Liver (tissue), 9 donors: ENCODE measurements around the gene SDF2. TPM values are rescaled to one million over a fixed set of nuclear protein-coding genes. Genes with fewer than 3 reads are reported as not detected.

Source experiments
- DNase-seq: peaks from one replicate; pipeline ENCODE4 v3.0.0-alpha.2; 2017; ENCODE audit warnings: low spot score
- H3K27ac ChIP-seq, 2 donors: one replicate each; pipeline ENCODE4 v1.7.0; 2013; ENCODE audit warnings: inconsistent platforms in 2 of 2, low read length in 2 of 2, control low read depth in 1 of 2, low read depth in 1 of 2, mild to moderate bottlenecking in 1 of 2
- H3K27me3 ChIP-seq, 4 donors: one replicate each; pipeline versions ENCODE4 v1.6.1 to v1.7.0; 2013; ENCODE audit warnings: low read length in 3 of 4, inconsistent platforms in 1 of 4, mild to moderate bottlenecking in 1 of 4, moderate library complexity in 1 of 4; ENCODE audit not compliant: control insufficient read depth in 4 of 4, insufficient read depth in 4 of 4
- H3K36me3 ChIP-seq, 4 donors: one replicate each; pipeline versions ENCODE4 v1.6.1 to v1.7.0; 2013; ENCODE audit warnings: low read length in 3 of 4, mild to moderate bottlenecking in 3 of 4, low read depth in 1 of 4, moderate library complexity in 1 of 4; ENCODE audit not compliant: control insufficient read depth in 4 of 4, insufficient read depth in 3 of 4
- H3K4me1 ChIP-seq, 4 donors: one replicate each; pipeline versions ENCODE4 v1.6.1 to v1.7.0; 2013; ENCODE audit warnings: low read length in 3 of 4, mild to moderate bottlenecking in 3 of 4, moderate library complexity in 1 of 4; ENCODE audit not compliant: control insufficient read depth in 4 of 4, insufficient read depth in 4 of 4
- H3K4me3 ChIP-seq, 3 donors: one replicate each; pipeline versions ENCODE4 v1.6.1 to v1.7.0; 2013; ENCODE audit warnings: low read length in 3 of 3, control low read depth in 1 of 3, low read depth in 1 of 3, mild to moderate bottlenecking in 1 of 3
- H3K9ac ChIP-seq, 2 donors: one replicate each; pipeline ENCODE4 v1.7.0; 2013; ENCODE audit warnings: low read length in 2 of 2, mild to moderate bottlenecking in 2 of 2, moderate library complexity in 2 of 2, control low read depth in 1 of 2, low read depth in 1 of 2
- H3K9me3 ChIP-seq, 4 donors: one replicate each; pipeline versions ENCODE4 v1.6.1 to v1.7.0; 2013; ENCODE audit warnings: low read length in 3 of 4; ENCODE audit not compliant: control insufficient read depth in 4 of 4
- CTCF ChIP-seq: fragments of 150-350 bp; IDR thresholded peaks from 2 replicates; pipeline ENCODE4 v1.5.1; 2017; ENCODE audit warnings: improper control_type of control experiment, low read depth, low read length; ENCODE audit not compliant: missing input control
- EGR1 ChIP-seq, 2 donors: IDR thresholded peaks; 2 replicates each; pipeline ENCODE4 v1.6.1; 2016 to 2018; ENCODE audit warnings: antibody characterized with exemption in 2 of 2, low read depth in 2 of 2
- FOXA2 ChIP-seq: IDR thresholded peaks from 2 replicates; pipeline ENCODE4 v1.6.1; 2016; ENCODE audit warnings: antibody characterized with exemption
- GABPA ChIP-seq, 2 donors: IDR thresholded peaks in 1 of 2; conservative IDR thresholded peaks in 1 of 2; 2 replicates each; pipeline ENCODE4 v1.6.1; 2016; ENCODE audit warnings: antibody characterized with exemption in 2 of 2, mild to moderate bottlenecking in 1 of 2, moderate library complexity in 1 of 2
- JUND ChIP-seq, 2 donors: IDR thresholded peaks; 2 replicates each; pipeline ENCODE4 v1.6.1; 2016; ENCODE audit warnings: antibody characterized with exemption in 2 of 2
- MAX ChIP-seq: IDR thresholded peaks from 2 replicates; pipeline ENCODE4 v1.6.1; 2016; ENCODE audit warnings: antibody characterized with exemption
- NR2F2 ChIP-seq: IDR thresholded peaks from 2 replicates; pipeline ENCODE4 v1.6.1; 2016; ENCODE audit warnings: antibody characterized with exemption
- RAD21 ChIP-seq, 2 donors: IDR thresholded peaks; 2 replicates each; pipeline ENCODE4 v1.6.1; 2016; ENCODE audit warnings: antibody characterized with exemption in 2 of 2, mild to moderate bottlenecking in 2 of 2
- REST ChIP-seq: IDR thresholded peaks from 2 replicates; pipeline ENCODE4 v1.6.1; 2016; ENCODE audit warnings: antibody characterized with exemption, mild to moderate bottlenecking
- SP1 ChIP-seq: IDR thresholded peaks from 2 replicates; pipeline ENCODE4 v1.6.1; 2018; ENCODE audit warnings: antibody characterized with exemption, mild to moderate bottlenecking
- TAF1 ChIP-seq: conservative IDR thresholded peaks from 2 replicates; pipeline ENCODE4 v1.6.1; 2016; ENCODE audit warnings: antibody characterized with exemption, mild to moderate bottlenecking
- YY1 ChIP-seq: IDR thresholded peaks from 2 replicates; pipeline ENCODE4 v1.6.1; 2016; ENCODE audit warnings: antibody characterized with exemption, mild to moderate bottlenecking
- WGBS: extraction: QIAGEN DNeasy Blood & Tissue Kit; methylation state at CpG from one replicate; pipeline ENCODE4 v1.1.7; 2013; 5-methylcytosine and 5-hydroxymethylcytosine counted together
- polyA plus RNA-seq, 2 donors: library from polyadenylated mRNA; stranded (reverse) in 1 of 2; unstranded in 1 of 2; fragments of 200-250 nt in 1 of 2; fragments of >200 nt in 1 of 2; fragmentation: Nextera tagmentation in 1 of 2; extraction: Ambion mirVana in 1 of 2; gene quantifications; one replicate each; pipeline versions ENCODE4 v1.2.1 to v1.2.3, GENCODE V29; 2013 to 2015
- total RNA-seq, 2 donors: library from RNA; depleted of rRNA; stranded (reverse); fragments of >200 nt; gene quantifications; one replicate each; pipeline ENCODE4 v1.2.3, GENCODE V29; 2014
- donor health status: healthy.
- donor health status: healthy.
- donor health status: healthy.
- donor health status: healthy.
- donor health status: healthy.

Gene SDF2
- total and polyA plus RNA-seq, 4 donors: 24.1 to 38.9 (median 28.0) TPM

- TF ChIP-seq CTCF (no peak), GABPA (IDR thresholded peaks at IDR 0.05 in 1 of 2, conservative IDR thresholded peaks at IDR 0.05 in 1 of 2) (no peak), FOXA2 (no peak), YY1 (no peak), NR2F2 (no peak)
These were observed 15.5 kb downstream of the SDF2 start (continued) for GRCh38 chr17:28646039-28646754.

- Histone ChIP-seq H3K9ac (peak overlapping the region; percentile 70 to 78), H3K27me3 (no peaks in the 10 kb centered on the region), H3K9me3 (no peaks in the 10 kb centered on the region), H3K27ac (peak overlapping the region; percentile 73 to 92), H3K36me3 (peaks cover 7 to 26% (median 17%) of the 10 kb centered on the region in 4 donors), H3K4me1 (peaks cover 2 to 45% (median 33%) of the 10 kb centered on the region in 4 donors), H3K4me3 (peak overlapping the region; percentile 48 to 96 (median 78))
- DNase-seq: no peak
- TF ChIP-seq TAF1: no peak
- TF ChIP-seq CTCF: no peak
- TF ChIP-seq JUND (IDR thresholded peaks at IDR 0.05): no peak
- no peak for TF ChIP-seq EGR1 (IDR thresholded peaks at IDR 0.05; ENCODE audit: low read depth in 2 of 2)
- no peak for TF ChIP-seq FOXA2
- TF ChIP-seq MAX: no peak
- TF ChIP-seq SP1: no peak
- TF ChIP-seq YY1: no peak
- 39% methylated on average over 8 of the region's 8 CpGs for WGBS
These were observed 16.1 kb downstream of the SDF2 start for GRCh38 chr17:28645576-28645939.

GRCh38 chr17:28644787-28645575 is 16.7 kb downstream of the SDF2 start, which contains the start of gene BLTP2:
Gene BLTP2, minus strand, starts transcription at chr17:28645158. Its CDS starts 102 bp downstream, at chr17:28645056.
- Histone ChIP-seq H3K9me3 (no peaks in the 10 kb centered on the region), H3K9ac (peak within 1 kb of the TSS; percentile 86 to 87), H3K27me3 (no peaks in the 10 kb centered on the region), H3K36me3 (peaks cover 8 to 29% (median 20%) of the 10 kb centered on the region in 4 donors), H3K4me3 (peak within 1 kb of the TSS; percentile 96 to 98 (median 98)), H3K4me1 (peaks cover 2 to 45% (median 33%) of the 10 kb centered on the region in 4 donors), H3K27ac (peak within 1 kb of the TSS; percentile 73 to 92)
- peak; percentile 93 for DNase-seq
- WGBS: under 1% methylated on average over 89 of the region's 89 CpGs
- TF ChIP-seq TAF1 (no peak), EGR1 (IDR thresholded peaks at IDR 0.05; ENCODE audit: low read depth in 2 of 2) (peak in 1 of 2 donors; percentile 27), SP1 (peak; percentile 40), RAD21 (IDR thresholded peaks at IDR 0.05) (no peak), YY1 (peak; percentile 46), REST (peak; percentile 37), GABPA (IDR thresholded peaks at IDR 0.05 in 1 of 2, conservative IDR thresholded peaks at IDR 0.05 in 1 of 2) (peak in 1 of 2 donors; percentile 74)
